ENCODE results near the gene BAD. TPM values are rescaled to one million over a fixed set of nuclear protein-coding genes. Genes with fewer than 3 reads are reported as not detected.

The BAD gene
- total RNA-seq, 1 experiment from 2014 or later = 23.3 TPM

DNA sequence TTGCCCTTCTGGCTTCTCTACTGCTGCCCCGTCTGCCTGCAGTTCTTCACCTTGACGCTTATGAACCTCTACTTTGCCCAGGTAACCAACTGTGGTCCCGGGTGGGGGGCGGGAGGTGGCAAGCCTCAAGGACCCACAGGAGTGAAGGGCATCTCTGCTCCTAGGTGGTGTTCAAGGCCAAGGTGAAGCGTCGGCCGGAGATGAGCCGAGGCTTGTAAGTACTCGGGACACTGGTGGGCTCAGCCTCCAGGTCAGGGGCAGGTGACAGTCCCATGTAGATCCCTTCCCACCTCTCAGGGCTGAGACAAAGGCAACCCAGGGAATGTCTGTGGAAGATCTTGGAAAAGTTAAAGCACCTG lies 2.3 kb upstream of the BAD start:
- Histone ChIP-seq H3K14ac (ENCODE audit: insufficient read depth, low read length) (no peak overlapping the region), H3K79me2 (ENCODE audit: insufficient read depth, low read length) (no peaks in the 10 kb centered on the region), H4K91ac (ENCODE audit: insufficient read length, low read depth, low read length) (no peak overlapping the region), H3K79me1 (ENCODE audit: insufficient read depth, low read depth, low read length, poor library complexity, severe bottlenecking) (no peaks in the 10 kb centered on the region), H2BK120ac (ENCODE audit: low read depth, low read length, poor library complexity, severe bottlenecking) (no peak overlapping the region), H2BK5ac (ENCODE audit: insufficient read length, low read length) (no peak overlapping the region), H2BK20ac (ENCODE audit: low read depth, low read length, poor library complexity, severe bottlenecking) (no peak overlapping the region), H3K4ac (ENCODE audit: low read depth, low read length) (no peak overlapping the region), H3K23ac (ENCODE audit: insufficient read length, low read depth, low read length) (no peak overlapping the region), H3T11ph (ENCODE audit: low read length) (no peak overlapping the region), H2BK12ac (ENCODE audit: insufficient read length, low read depth, low read length) (no peak overlapping the region), H3K4me1 (ENCODE audit: insufficient read depth, low read length) (no peaks in the 10 kb centered on the region), H3K27ac (ENCODE audit: insufficient read length, low read depth, low read length) (no peak overlapping the region), H4K5ac (ENCODE audit: insufficient read length, low read depth, low read length) (no peak overlapping the region), H2AFZ (ENCODE audit: low read length) (no peak overlapping the region), H3K27me3 (ENCODE audit: insufficient read depth, low read length) (peaks cover 16% of the 10 kb centered on the region; the same call in 1 of the 2 replicates), H3K9ac (ENCODE audit: extremely low read depth, insufficient read length, low read length) (no peak overlapping the region), H3K23me2 (ENCODE audit: insufficient read length, low read depth, low read length, poor library complexity, severe bottlenecking) (peaks cover 15% of the 10 kb centered on the region), H2AK5ac (ENCODE audit: insufficient read length, low read length) (no peak overlapping the region), H3K56ac (ENCODE audit: insufficient read length, low read depth, low read length) (no peak overlapping the region), H3K4me2 (ENCODE audit: insufficient read depth, insufficient read length, low read length) (no peak overlapping the region), H3K9me3 (ENCODE audit: control insufficient read depth, low read depth, low read length) (no peaks in the 10 kb centered on the region), H2BK15ac (ENCODE audit: low read depth, low read length) (no peak overlapping the region), H4K8ac (replicated peaks; ENCODE audit: insufficient read length, low read depth, low read length) (no peak overlapping the region), H4K20me1 (ENCODE audit: control insufficient read depth, insufficient read depth, insufficient read length) (no peaks in the 10 kb centered on the region), H3K18ac (ENCODE audit: insufficient read length, low read depth, low read length) (no peak overlapping the region)
- Mint-ChIP-seq H3K9me3 (no peaks in the 10 kb centered on the region; a peak in 2 of 5 replicates), H3K4me3 (peak overlapping the region; percentile 79 to 82), H3K27me3 (ENCODE audit: low read depth) (peaks cover 33% of the 10 kb centered on the region), H3K4me1 (peaks cover 12 to 16% of the 10 kb centered on the region in 2 experiments), H3K27ac (no peak overlapping the region; a peak in 1 of 7 replicates), H3K36me3 (ENCODE audit: insufficient read depth in 1 of 3, low read depth in 3 of 3) (peaks cover 2 to 9% (median 6%) of the 10 kb centered on the region in 3 experiments)
- TF ChIP-seq, protein P1, sequence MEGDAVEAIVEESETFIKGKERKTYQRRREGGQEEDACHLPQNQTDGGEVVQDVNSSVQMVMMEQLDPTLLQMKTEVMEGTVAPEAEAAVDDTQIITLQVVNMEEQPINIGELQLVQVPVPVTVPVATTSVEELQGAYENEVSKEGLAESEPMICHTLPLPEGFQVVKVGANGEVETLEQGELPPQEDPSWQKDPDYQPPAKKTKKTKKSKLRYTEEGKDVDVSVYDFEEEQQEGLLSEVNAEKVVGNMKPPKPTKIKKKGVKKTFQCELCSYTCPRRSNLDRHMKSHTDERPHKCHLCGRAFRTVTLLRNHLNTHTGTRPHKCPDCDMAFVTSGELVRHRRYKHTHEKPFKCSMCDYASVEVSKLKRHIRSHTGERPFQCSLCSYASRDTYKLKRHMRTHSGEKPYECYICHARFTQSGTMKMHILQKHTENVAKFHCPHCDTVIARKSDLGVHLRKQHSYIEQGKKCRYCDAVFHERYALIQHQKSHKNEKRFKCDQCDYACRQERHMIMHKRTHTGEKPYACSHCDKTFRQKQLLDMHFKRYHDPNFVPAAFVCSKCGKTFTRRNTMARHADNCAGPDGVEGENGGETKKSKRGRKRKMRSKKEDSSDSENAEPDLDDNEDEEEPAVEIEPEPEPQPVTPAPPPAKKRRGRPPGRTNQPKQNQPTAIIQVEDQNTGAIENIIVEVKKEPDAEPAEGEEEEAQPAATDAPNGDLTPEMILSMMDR (conservative IDR thresholded peaks at IDR 0.05) = no peak
- WGBS (ENCODE audit: extremely low coverage, insufficient read length, low lambda C conversion rate) = no CpG with 5 or more reads among the region's 9 CpGs
- DNase-seq = no peak
